ENCODE results near the gene ELMOD1.

DNA sequence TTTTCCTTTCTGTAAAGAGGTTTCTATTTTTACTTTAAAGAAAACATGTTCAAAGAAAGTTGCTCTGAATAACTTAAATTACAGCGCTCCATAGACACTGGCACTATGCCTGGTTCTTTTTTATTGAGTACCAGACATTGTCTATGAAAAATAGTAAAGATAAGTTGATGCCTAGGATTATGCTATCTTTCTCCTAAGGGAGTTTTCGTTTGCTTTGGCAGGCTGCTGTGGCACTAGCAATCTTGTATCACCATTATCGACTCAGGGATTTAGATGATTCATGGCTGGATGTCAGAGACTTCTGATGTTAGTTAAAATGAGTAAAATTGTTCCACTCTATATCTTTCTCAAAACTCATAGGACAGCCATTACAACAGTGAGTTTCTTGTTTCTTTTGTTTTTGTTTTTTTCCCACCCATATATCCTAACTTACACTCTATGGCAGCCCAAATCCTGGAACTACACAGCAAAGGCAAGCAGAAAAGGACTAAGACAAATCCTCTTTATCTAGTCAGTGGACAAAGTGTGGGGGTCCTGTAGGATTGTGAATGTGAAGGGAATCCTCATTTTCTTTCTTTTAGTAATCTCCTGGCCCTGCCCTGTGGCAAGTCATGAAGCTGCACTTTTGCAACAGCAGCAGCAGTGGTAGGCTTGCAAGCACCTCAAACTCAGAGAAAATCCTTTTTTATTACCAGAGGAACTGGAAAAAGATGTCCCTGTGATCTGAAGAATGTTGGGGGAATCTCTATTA lies 100.2 kb downstream of the ELMOD1 start:
- TF ChIP-seq, protein P1, sequence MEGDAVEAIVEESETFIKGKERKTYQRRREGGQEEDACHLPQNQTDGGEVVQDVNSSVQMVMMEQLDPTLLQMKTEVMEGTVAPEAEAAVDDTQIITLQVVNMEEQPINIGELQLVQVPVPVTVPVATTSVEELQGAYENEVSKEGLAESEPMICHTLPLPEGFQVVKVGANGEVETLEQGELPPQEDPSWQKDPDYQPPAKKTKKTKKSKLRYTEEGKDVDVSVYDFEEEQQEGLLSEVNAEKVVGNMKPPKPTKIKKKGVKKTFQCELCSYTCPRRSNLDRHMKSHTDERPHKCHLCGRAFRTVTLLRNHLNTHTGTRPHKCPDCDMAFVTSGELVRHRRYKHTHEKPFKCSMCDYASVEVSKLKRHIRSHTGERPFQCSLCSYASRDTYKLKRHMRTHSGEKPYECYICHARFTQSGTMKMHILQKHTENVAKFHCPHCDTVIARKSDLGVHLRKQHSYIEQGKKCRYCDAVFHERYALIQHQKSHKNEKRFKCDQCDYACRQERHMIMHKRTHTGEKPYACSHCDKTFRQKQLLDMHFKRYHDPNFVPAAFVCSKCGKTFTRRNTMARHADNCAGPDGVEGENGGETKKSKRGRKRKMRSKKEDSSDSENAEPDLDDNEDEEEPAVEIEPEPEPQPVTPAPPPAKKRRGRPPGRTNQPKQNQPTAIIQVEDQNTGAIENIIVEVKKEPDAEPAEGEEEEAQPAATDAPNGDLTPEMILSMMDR (conservative IDR thresholded peaks at IDR 0.05 in 1 of 2, IDR thresholded peaks at IDR 0.05 in 1 of 2; ENCODE audit: extremely low read depth in 1 of 2, insufficient read depth in 1 of 2, low read depth in 1 of 2, low read length in 2 of 2): no peak
- no peak for TF ChIP-seq EZH2 (IDR thresholded peaks at IDR 0.05; ENCODE audit: borderline replicate concordance, low read length)
